GM19193 (cell line): ENCODE results near the gene SFXN3.

Experiments
- POLR2A ChIP-seq: IDR thresholded peaks from 4 replicates; pipeline ENCODE4 v1.6.1; 2011; ENCODE audit not compliant: insufficient read depth, insufficient read length; ENCODE audit errors: extremely low read depth

Gene SFXN3

DNA sequence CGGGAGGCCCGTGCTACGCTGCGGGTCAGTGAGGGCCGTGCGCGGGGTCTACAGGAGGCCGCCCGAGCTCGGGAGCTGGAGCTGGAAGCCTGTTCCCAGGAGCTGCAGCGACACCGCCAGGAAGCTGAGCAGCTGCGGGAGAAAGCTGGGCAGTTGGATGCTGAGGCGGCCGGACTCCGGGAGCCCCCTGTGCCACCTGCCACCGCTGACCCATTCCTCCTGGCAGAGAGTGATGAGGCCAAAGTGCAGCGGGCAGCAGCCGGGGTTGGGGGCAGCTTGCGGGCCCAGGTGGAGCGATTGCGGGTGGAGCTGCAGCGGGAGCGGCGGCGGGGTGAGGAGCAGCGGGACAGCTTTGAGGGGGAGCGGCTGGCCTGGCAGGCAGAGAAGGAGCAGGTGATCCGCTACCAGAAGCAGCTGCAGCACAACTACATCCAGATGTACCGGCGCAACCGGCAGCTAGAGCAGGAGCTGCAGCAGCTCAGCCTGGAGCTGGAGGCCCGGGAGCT, 24.4 kb upstream of the SFXN3 start:
- TF ChIP-seq POLR2A, result no peak

DNA sequence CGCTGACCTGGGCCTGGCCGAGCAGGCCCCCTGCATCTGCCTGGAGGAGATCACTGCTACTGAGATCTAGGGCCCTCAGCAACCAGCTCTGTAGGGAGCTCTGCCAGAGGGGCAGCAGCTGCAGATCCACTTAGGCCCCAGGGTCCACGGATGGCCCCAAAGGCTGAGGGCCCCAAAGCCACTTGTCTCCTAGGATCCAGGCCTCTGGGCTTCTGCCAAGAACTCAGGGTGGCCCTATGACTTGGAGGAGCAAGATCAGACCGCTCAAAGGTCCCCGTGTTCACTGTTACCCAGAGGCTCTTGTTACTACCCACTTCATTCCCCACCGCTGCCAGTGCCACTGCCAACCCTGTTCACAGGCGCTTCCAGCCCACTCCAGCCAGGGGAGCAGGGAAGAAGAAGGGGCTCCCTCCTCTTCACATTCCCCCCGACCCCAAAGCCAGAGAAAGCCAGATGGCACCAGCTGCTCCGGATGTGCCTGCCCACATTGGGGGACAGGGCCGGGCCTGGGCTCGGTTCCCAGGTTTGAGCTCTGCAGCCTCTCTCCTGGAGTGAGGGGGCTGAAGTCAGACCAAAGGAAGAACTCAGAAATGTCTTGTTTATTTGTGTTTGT, 23.8 kb upstream of the SFXN3 start:
- TF ChIP-seq POLR2A, result no peak

DNA sequence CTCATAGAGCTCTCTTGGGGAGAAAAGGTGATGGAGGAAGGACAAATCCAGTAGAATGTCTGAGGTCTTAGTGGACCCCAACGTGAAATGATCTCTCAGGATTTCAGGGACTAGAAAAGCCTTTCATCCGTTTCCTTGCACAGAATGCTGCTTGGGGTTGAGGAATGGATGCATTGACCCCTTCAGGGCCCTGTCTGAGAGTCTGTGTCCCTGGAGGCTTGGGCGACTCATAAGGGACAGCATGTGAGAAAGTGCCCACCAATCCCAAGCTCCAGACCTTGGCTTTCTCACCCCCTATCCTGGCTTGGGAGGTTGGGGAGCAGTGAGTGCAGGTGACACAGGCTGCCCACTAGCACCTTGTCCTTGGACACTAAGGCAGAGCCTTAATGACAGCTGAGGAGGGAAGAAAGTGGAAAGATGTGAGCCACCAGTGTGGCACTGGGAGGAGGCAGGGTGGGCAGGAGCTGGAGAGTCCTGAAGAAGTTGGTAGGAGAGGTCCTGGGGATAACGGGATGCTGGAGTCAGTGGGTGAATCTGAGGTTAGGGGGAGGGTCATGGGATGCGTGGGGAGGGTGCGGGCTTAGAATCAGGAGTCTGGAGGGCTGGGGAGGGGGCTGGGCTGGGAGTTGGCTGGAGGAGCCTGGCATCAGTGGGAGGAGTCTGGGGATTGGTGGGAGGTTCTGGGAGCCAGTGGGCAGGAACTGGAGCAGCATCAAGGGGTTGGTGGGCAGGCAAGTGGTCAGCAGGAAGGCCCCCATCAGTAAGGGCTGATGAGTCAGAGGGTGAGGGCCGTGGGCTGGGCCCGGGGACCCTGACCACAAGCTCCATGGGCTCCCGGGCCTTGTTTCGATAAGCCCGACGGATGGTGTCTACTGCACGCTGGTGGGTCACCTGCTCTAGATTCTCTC, 22.9 kb upstream of the SFXN3 start:
- TF ChIP-seq POLR2A, result no peak

DNA sequence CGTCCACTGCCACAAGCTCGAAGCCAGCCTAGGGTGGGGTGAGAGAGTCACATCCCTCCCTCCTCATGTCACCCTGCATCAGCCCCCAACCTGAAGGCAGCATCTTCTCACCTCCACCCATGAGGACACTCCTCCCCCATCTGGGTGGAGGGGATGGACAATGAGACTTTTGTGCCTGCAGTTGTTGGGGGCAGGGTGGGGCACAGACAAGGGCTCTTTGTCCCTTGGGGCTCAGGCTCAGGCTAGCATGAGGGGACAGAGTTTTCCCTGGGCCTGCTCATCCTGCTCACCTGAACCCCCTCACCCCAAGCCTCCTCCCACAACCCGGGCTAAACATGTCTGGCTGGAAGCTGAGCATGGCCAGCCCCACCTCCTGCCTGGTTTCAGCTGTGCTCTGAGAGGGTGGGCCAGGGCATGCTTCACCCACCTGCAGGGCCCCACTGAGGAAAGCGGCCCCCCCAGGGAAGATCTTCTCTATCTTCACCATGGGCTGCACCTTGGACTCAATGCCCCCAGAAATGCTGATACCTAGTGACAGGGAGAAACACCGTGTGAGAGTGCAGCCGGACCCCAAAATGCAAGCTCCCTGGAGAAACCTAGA, 22.1 kb upstream of the SFXN3 start:
- no peak for TF ChIP-seq POLR2A

DNA sequence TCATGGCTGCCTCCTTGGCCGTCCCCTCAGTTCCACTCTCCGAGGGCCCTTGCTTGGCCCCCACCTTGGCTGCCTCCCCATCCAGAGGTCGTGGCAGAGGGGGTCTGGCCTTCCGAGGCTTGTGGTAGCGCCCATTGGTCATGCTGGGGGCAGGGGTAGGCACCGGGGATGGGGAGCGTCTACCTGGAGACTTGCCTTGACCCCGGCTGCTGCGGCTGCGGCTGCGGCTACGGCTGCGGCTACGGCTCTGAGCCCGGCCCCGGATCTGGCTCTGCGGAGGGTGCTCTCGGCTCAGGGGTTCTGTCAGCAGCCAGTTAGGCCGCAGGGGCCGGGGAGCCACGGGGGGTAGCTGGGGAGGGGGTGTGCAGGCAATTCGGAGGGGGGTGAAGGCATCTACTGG, 20.7 kb upstream of the SFXN3 start:
- TF ChIP-seq POLR2A, result no peak

DNA sequence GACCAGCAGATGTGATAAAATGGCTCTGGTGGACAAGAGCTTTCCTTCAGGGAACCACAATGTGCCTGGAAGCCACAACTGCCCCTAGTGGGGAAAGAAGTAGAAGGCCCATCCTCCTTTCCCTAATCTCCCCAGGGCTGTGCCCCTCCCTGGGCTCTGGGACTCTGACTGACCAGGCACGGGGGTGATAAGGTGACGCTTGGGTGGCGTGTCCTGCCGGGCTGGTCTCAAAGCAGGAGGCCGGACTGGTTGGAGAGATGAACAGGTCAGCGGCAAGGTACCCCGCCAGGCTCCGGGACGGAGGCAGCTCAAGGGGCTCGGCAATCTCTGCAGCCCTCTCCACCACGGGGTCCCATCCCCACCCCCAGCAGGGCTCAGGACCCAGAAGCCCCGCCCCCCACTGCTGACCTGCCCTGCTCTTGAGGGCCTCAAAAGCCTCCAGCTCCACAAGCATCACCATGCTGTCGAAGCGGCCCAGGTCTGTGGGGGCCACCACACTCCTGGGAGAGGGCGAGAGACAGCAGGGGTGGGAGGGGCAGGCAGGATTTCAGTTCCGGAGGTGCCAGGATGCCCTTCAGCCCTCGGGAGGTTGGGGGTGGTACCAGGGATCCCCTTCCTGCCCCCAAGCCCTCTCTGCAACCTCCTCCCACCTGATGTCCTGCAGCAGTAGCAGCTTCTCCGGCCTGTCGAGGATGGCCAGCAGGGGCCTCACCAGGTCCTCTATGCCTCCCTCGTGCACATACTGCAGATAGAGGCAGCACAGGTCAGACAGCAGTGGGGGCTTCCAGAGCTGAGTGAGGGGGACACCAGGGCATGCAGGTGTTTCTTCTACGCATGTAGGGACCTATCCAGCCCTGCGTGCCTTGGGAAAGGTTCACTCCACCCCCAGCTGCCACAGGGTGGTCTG, 19.3 kb upstream of the SFXN3 start:
- TF ChIP-seq POLR2A, result no peak

DNA sequence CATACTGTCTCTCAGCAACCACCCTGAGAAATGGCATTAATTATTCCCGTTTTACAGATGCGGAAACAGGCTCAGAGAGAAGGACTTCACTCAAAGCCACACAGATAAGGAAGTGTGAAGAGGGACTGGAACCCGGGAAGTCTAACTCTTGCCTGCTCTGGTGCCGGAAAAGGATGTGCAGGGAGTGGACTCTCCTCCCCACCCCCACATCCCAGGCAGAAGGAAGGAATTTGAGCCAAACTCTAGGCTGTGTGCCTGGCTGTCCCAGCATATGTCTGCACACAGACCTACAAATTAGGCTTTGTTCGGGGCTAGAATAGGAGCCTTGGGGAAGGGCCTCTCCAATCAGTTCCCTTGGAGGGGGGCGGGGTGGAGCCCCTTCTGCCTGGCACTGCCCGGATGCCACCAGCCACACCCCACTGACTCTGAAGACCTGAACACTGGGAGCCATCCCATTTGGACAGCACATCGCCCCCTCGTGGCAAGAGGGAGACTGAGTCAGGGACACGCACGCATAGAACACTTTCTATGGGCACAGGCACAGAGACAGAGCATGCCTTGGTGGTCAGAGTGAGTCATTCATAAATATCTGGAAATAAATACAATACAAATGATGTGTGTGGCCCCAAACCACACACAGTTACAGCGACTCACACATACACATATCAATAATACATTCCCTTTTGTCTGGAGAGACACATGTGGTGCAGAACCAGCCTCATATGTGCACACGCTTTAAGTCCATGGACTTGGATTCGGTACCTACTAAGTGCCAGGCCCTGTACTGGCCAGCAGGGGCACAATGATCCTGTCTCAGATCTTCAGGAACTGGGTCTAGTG, 18.3 kb upstream of the SFXN3 start:
- no peak for TF ChIP-seq POLR2A

DNA sequence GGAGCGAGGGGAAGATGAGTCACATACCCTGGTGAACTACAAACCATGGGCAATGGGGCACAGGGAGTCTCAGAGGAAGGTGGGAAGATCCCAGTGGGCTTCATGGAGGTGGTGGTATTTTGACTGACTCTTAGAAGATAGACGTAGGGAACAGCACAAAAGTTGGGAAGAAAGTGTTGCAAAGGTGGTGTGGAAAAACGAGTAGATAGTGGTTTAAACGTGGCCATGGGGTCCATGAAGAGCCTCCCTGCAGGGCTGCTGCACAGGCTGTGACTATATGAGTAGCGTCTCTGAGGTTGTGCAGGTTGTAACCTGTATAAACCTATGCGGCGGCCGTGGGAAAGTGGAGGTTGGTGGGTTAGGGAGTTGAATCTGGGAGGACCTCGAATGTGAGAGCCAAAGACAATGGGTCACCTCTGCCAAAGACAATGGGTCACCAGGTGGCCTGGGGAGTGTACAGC, 17.6 kb upstream of the SFXN3 start:
- no peak for TF ChIP-seq POLR2A

DNA sequence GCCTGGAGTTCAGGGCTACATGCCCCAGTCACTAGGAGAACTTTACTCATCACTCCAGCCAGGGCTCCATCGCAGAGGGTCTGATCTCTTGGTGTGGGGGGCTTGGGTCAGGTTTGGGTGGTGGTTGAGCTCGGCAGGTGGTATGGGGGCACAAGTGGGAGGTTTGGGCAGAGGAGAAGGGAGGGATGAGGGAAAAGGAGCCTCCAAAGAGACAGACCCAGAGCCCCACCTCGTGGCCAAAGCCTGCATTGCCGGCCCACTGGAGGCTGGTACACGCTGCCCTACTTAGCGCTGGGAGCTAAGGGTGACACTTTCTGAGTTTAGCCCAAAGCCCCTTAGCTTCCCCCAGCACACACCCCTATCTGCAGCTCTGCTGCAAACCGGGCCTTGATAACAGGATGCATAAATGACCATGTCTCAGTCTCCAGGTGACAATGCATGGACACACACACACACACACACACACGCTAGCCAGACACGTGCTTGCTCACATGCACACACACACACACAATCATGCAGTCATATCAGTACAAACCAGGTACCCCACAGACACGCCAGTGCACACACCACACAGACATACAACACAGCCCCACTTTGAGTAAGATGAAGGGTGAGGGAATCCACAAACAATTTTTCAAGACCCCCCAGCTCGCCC, 16.7 kb upstream of the SFXN3 start:
- no peak for TF ChIP-seq POLR2A

DNA sequence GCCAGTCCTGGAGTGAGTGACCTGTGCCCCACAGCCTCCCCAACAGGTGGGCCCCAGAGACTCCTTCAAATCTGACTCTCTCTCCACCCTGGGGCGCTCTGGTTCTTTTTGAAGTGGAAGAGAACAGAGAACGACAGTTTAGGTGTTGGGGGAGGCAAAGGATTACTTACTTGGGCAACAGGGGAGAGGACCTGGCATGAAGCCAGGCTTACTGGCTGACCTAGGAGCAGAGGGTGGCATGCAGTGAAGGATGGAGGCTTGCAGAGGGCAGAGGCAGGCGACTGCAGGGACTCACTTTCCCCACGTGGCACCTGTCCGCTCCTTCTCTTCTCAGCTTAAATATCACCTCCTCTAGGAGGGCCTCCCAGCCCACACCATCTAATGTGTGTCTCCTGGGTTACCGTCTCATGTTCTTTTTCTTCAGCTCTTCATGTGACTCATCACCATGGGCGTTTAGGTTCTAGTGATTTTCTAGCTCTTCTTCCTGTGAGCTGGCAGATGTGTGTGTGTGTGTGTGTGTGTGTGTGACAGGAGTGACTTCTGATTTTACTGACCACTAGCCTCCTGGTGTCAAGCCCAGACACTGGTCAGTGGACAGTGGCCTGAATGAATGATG, 16.0 kb upstream of the SFXN3 start:
- TF ChIP-seq POLR2A, result no peak

DNA sequence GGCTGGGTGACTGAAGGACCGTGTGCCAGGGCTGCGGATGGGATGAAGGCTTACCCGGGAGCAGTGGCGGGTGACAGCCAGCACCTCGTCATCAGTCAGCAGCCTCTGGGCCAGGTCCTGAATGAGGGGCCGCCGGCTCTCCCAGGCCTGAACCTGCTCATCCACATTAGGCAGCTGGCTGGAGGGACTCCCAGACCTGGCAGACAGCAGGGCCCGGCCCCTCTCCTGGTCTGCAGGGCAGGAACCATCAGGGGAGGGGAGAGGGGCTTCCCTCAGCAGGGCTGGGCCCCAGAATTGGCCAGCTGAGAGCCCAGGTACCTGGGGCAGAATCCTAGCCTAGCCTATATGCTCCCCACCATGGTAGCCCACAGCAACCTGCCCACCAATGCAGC, 15.5 kb upstream of the SFXN3 start:
- TF ChIP-seq POLR2A, result no peak

DNA sequence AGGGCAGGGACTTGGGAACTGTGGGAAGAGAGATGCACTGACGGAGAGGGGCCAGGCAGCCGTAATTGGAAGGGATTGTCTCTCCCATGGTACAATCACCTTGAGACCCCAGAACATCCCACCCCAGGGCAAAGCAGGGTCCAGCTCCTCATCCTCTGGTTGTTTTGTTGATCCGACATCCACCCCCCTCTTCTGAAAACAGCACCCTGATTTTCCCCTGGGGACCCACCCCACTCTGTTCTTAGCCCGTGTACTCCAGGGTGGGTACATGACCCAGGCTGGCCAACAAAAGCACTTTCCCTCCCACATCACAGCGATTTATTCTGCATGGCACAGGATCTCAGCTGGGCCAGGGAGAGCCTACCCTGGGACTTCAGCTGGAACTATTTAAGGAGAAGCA, 14.2 kb upstream of the SFXN3 start:
- TF ChIP-seq POLR2A, result no peak

DNA sequence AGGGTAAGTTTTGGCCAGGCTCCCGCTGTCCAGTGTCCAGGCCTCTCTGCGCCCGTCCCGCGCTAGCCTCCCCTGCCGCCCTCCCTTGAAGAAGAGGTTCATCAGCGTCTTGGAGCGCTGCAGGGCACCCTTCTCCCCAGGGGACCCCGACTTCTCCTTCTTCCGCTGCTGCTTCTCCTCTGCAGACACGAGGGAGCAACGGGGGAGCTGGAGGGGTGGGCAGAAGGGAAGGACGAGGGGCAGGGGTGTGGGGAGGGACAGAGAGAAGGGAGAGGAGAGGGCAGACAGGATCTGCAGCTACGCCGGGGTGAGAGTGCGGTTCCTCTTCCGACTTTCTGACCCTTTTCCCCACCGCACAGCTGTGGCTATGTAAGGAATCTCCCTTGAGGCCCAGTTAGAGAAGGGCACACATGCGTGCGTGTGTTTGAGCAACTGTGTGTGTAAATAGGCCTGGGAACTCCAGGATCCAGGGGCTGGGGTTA, 12.9 kb upstream of the SFXN3 start:
- TF ChIP-seq POLR2A, result no peak
